ENCODE results near the gene KIF20B.

GRCh38 chr10:89710753-89711152 is 9.4 kb downstream of the KIF20B start:
- TF ChIP-seq TCF7L2 (IDR thresholded peaks at IDR 0.05; ENCODE audit: low read depth, low read length) = no peak
- TF ChIP-seq CTCF (IDR thresholded peaks at IDR 0.05) = no peak
- TF ChIP-seq POLR2AphosphoS5 (IDR thresholded peaks at IDR 0.05; ENCODE audit: low read depth, low read length) = no peak
- TF ChIP-seq, protein P1, sequence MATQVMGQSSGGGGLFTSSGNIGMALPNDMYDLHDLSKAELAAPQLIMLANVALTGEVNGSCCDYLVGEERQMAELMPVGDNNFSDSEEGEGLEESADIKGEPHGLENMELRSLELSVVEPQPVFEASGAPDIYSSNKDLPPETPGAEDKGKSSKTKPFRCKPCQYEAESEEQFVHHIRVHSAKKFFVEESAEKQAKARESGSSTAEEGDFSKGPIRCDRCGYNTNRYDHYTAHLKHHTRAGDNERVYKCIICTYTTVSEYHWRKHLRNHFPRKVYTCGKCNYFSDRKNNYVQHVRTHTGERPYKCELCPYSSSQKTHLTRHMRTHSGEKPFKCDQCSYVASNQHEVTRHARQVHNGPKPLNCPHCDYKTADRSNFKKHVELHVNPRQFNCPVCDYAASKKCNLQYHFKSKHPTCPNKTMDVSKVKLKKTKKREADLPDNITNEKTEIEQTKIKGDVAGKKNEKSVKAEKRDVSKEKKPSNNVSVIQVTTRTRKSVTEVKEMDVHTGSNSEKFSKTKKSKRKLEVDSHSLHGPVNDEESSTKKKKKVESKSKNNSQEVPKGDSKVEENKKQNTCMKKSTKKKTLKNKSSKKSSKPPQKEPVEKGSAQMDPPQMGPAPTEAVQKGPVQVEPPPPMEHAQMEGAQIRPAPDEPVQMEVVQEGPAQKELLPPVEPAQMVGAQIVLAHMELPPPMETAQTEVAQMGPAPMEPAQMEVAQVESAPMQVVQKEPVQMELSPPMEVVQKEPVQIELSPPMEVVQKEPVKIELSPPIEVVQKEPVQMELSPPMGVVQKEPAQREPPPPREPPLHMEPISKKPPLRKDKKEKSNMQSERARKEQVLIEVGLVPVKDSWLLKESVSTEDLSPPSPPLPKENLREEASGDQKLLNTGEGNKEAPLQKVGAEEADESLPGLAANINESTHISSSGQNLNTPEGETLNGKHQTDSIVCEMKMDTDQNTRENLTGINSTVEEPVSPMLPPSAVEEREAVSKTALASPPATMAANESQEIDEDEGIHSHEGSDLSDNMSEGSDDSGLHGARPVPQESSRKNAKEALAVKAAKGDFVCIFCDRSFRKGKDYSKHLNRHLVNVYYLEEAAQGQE (IDR thresholded peaks at IDR 0.05; ENCODE audit: insufficient read depth in 1 of 2, low read depth in 2 of 2, low read length in 1 of 2) = no peak
- no peak for TF ChIP-seq SIN3A (IDR thresholded peaks at IDR 0.05; ENCODE audit: borderline replicate concordance, insufficient read depth, low read depth, low read length)
